K562 (cell line): ENCODE measurements around the gene PLD1. TPM values are rescaled to one million over a fixed set of nuclear protein-coding genes. Genes with fewer than 3 reads are reported as not detected.

Source experiments
- CEBPG ChIP-seq, 3 experiments: fragments of 200-800 bp in 1 of 3; sonication (Bioruptor generic) in 1 of 3; sonication (generic) in 1 of 3; formaldehyde crosslinking in 1 of 3; IDR thresholded peaks in 2 of 3; conservative IDR thresholded peaks in 1 of 3; 2 replicates each; pipeline versions ENCODE4 v1.6.1 to v1.8.0; 2016 to 2022; ENCODE audit warnings: missing compliant biosample characterization in 2 of 3, missing genetic modification characterization in 2 of 3, mild to moderate bottlenecking in 1 of 3, missing genetic modification reagents in 1 of 3
- CREM ChIP-seq: IDR thresholded peaks from 2 replicates; pipeline ENCODE4 v1.6.1; 2014; ENCODE audit warnings: antibody characterized with exemption, low read depth
- EGR1 ChIP-seq: fragments of 450-650 bp; conservative IDR thresholded peaks from 2 replicates; pipeline ENCODE4 v1.6.1; 2017; ENCODE audit warnings: mild to moderate bottlenecking
- GABPA ChIP-seq: fragments of 200-800 bp; sonication (Bioruptor generic); conservative IDR thresholded peaks from 2 replicates; pipeline ENCODE4 v1.6.1; 2016; ENCODE audit warnings: low read depth, missing genetic modification characterization, missing compliant biosample characterization
- HINFP ChIP-seq: fragments of 450-650 bp; conservative IDR thresholded peaks from 2 replicates; pipeline ENCODE4 v1.6.1; 2016; ENCODE audit warnings: missing genetic modification characterization, low read depth, mild to moderate bottlenecking, control low read depth, missing compliant biosample characterization
- KDM4B ChIP-seq, 2 experiments: fragments of 450-650 bp in 1 of 2; sonication (generic) in 1 of 2; IDR thresholded peaks; 2 replicates each; pipeline ENCODE4 v1.6.1; 2016 to 2017; ENCODE audit warnings: borderline replicate concordance in 2 of 2, antibody characterized with exemption in 1 of 2, low read depth in 1 of 2, mild to moderate bottlenecking in 1 of 2
- LEF1 ChIP-seq: fragments of 450-650 bp; IDR thresholded peaks from 2 replicates; pipeline ENCODE4 v1.6.1; 2016; ENCODE audit warnings: mild to moderate bottlenecking
- MCM2 ChIP-seq: fragments of 450-650 bp; IDR thresholded peaks from 2 replicates; pipeline ENCODE4 v1.6.1; 2017; ENCODE audit warnings: low read depth, mild to moderate bottlenecking
- MYBL2 ChIP-seq, 2 experiments: fragments of 450-650 bp in 1 of 2; sonication (generic) in 1 of 2; formaldehyde crosslinking in 1 of 2; IDR thresholded peaks; 2 replicates each; pipeline versions ENCODE4 v1.6.1 to v1.8.1; 2017 to 2022; ENCODE audit warnings: borderline replicate concordance in 1 of 2, inconsistent platforms in 1 of 2, low read depth in 1 of 2, mild to moderate bottlenecking in 1 of 2, missing genetic modification reagents in 1 of 2, moderate library complexity in 1 of 2
- RUNX1 ChIP-seq: sonication (generic); IDR thresholded peaks from 2 replicates; pipeline ENCODE4 v1.6.1; 2016; ENCODE audit warnings: antibody characterized with exemption, low read depth
- SIN3B ChIP-seq: fragments of 450-650 bp; IDR thresholded peaks from 2 replicates; pipeline ENCODE4 v1.6.1; 2017; ENCODE audit warnings: low read depth, mild to moderate bottlenecking, moderate library complexity
- SMARCA5 ChIP-seq: fragments of 450-650 bp; IDR thresholded peaks from 2 replicates; pipeline ENCODE4 v1.6.1; 2016
- SNIP1 ChIP-seq: fragments of 450-650 bp; IDR thresholded peaks from 2 replicates; pipeline ENCODE4 v1.7.1; 2017; ENCODE audit warnings: low read depth, mild to moderate bottlenecking
- ZNF57 ChIP-seq: fragments of 450-650 bp; formaldehyde crosslinking; IDR thresholded peaks from 2 replicates; pipeline ENCODE4 v1.4.0; 2020; ENCODE audit warnings: mild to moderate bottlenecking, moderate library complexity
- polyA plus RNA-seq, 8 experiments: library from polyadenylated mRNA; depleted of rRNA in 4 of 8; stranded (reverse) in 5 of 8; unstranded in 3 of 8; fragments of >200 nt; fragmentation: Nextera tagmentation in 2 of 8; fragmentation: Illumina TruSeq in 1 of 8; extraction: Ambion mirVana in 2 of 8; extraction: Trizol in 1 of 8; gene quantifications; 2 replicates each; pipeline versions ENCODE4 v1.2.1 to v1.2.3, GENCODE V29; 2011 to 2014; ENCODE audit warnings: inconsistent platforms in 1 of 8, missing spikeins in 1 of 8
- total RNA-seq, 7 experiments: library from RNA; depleted of rRNA in 6 of 7; stranded (reverse); fragments of >200 nt in 6 of 7; fragmentation: Illumina TruSeq in 2 of 7; extraction: Trizol in 2 of 7; gene quantifications; 2 replicates each; pipeline versions ENCODE4 v1.2.1 to v1.2.3, GENCODE V29; 2011 to 2021; ENCODE audit warnings: low replicate concordance in 1 of 7
- TF ChIP-seq, protein P1 (sequence below), 2 experiments: IDR thresholded peaks; 2 replicates each; pipeline ENCODE4 v1.6.1; 2011; ENCODE audit warnings: borderline replicate concordance in 1 of 2, control low read depth in 1 of 2, low read depth in 1 of 2, low read length in 1 of 2, mild to moderate bottlenecking in 1 of 2, mixed read lengths in 1 of 2, moderate library complexity in 1 of 2; ENCODE audit not compliant: insufficient read depth in 1 of 2, insufficient read length in 1 of 2, poor library complexity in 1 of 2, severe bottlenecking in 1 of 2; ENCODE audit errors: extremely low read depth in 1 of 2
- TF ChIP-seq, protein P2 (sequence below): fragments of 450-650 bp; IDR thresholded peaks from 2 replicates; pipeline ENCODE4 v1.6.1; 2018; ENCODE audit warnings: mild to moderate bottlenecking, low read depth; ENCODE audit not compliant: partially characterized antibody
- TF ChIP-seq, protein P3 (sequence below), 3 experiments: fragments of 200-800 bp in 1 of 3; fragments of 250-450 bp in 1 of 3; fragments of 450-650 bp in 1 of 3; sonication (Bioruptor Pico) in 1 of 3; sonication (Bioruptor generic) in 1 of 3; formaldehyde crosslinking in 1 of 3; IDR thresholded peaks; 2 replicates each; pipeline versions ENCODE4 v1.6.1 to v1.8.0; 2016 to 2022; ENCODE audit warnings: mild to moderate bottlenecking in 2 of 3, missing genetic modification characterization in 2 of 3, missing compliant biosample characterization in 1 of 3, moderate library complexity in 1 of 3

Gene PLD1
- total and polyA plus RNA-seq, 9 of the 15 experiments (the other 6 are each of a cell fraction or from before 2014, with no cell fraction given) = 8.4 to 26.1 (median 18.6) TPM

DNA sequence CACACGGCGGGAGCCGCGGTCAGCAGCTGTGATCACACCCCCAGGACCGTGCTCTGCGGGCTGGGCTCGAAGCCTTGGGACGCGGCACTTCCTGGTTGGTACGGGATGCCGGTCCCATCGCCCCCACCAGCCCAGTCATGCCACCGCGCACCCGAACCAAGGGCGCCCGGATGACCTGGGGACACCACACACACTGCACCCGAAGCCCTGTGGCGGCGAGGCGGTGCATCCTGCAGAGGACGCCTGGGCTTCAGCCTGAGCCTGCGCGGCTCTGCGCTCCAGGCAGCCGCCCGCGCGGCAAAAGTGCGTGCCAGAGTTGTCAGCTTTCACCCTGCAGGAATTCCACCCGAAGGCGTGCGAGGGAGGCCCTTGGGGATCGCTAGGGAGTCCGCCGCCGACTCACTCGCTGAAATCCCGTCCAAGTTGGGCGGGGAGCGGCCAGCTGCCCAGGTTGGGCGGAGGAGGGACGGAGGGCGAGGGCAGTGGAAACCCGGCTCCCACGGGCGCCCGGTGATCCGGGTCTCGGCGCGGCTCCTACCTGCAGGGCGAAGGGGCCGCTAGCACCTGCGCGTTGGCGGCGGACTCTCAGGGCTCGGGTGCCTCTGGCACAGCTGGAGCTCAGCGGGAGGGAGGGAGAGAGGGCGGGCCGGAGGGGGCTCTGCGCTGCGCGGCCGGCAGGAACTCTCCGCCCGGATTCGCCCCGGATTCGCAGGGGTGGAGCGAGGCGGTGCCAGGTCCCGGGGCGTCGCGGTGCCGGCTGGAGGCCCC lies at the start of gene PLD1 (continued):
- TF ChIP-seq, protein P1, sequence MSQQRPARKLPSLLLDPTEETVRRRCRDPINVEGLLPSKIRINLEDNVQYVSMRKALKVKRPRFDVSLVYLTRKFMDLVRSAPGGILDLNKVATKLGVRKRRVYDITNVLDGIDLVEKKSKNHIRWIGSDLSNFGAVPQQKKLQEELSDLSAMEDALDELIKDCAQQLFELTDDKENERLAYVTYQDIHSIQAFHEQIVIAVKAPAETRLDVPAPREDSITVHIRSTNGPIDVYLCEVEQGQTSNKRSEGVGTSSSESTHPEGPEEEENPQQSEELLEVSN (IDR thresholded peaks at IDR 0.05; ENCODE audit: borderline replicate concordance in 1 of 2, extremely low read depth in 1 of 2, insufficient read depth in 1 of 2, insufficient read length in 1 of 2, low read depth in 1 of 2, low read length in 1 of 2, poor library complexity in 1 of 2, severe bottlenecking in 1 of 2) = peak; percentile 83 to 88
- TF ChIP-seq SMARCA5 (no peak), ZNF57 (CRISPR knock-in tag) (no peak), CREM (peak; percentile 58; the same call in 1 of the 2 replicates), GABPA (tag) (0 out of 2 replicates have a peak, but pooled peaks have one; percentile 15), HINFP (no peak), SIN3B (no peak), CEBPG (CRISPR knock-in tag; IDR thresholded peaks at IDR 0.05) (peak; percentile 43; the same call in 1 of the 2 replicates), CEBPG (tag; conservative IDR thresholded peaks at IDR 0.05 in 1 of 2, IDR thresholded peaks at IDR 0.05 in 1 of 2) (no peak), MCM2 (no peak), SNIP1 (no peak), KDM4B (IDR thresholded peaks at IDR 0.05; ENCODE audit: borderline replicate concordance in 2 of 2, low read depth in 1 of 2) (no peak), EGR1 (peak; percentile 37), RUNX1 (no peak), MYBL2 (IDR thresholded peaks at IDR 0.05; ENCODE audit: low read depth) (no peak), MYBL2 (CRISPR knock-in tag; IDR thresholded peaks at IDR 0.05; ENCODE audit: borderline replicate concordance) (no peak), LEF1 (no peak)
- TF ChIP-seq, protein P2, sequence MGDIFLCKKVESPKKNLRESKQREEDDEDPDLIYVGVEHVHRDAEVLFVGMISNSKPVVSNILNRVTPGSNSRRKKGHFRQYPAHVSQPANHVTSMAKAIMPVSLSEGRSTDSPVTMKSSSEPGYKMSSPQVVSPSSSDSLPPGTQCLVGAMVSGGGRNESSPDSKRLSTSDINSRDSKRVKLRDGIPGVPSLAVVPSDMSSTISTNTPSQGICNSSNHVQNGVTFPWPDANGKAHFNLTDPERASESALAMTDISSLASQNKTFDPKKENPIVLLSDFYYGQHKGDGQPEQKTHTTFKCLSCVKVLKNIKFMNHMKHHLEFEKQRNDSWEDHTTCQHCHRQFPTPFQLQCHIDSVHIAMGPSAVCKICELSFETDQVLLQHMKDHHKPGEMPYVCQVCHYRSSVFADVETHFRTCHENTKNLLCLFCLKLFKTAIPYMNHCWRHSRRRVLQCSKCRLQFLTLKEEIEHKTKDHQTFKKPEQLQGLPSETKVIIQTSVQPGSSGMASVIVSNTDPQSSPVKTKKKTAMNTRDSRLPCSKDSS = no peak
- TF ChIP-seq, protein P3, sequence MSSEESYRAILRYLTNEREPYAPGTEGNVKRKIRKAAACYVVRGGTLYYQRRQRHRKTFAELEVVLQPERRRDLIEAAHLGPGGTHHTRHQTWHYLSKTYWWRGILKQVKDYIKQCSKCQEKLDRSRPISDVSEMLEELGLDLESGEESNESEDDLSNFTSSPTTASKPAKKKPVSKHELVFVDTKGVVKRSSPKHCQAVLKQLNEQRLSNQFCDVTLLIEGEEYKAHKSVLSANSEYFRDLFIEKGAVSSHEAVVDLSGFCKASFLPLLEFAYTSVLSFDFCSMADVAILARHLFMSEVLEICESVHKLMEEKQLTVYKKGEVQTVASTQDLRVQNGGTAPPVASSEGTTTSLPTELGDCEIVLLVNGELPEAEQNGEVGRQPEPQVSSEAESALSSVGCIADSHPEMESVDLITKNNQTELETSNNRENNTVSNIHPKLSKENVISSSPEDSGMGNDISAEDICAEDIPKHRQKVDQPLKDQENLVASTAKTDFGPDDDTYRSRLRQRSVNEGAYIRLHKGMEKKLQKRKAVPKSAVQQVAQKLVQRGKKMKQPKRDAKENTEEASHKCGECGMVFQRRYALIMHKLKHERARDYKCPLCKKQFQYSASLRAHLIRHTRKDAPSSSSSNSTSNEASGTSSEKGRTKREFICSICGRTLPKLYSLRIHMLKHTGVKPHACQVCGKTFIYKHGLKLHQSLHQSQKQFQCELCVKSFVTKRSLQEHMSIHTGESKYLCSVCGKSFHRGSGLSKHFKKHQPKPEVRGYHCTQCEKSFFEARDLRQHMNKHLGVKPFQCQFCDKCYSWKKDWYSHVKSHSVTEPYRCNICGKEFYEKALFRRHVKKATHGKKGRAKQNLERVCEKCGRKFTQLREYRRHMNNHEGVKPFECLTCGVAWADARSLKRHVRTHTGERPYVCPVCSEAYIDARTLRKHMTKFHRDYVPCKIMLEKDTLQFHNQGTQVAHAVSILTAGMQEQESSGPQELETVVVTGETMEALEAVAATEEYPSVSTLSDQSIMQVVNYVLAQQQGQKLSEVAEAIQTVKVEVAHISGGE (CRISPR knock-in tag; IDR thresholded peaks at IDR 0.05) = peak in 1 of 3 experiments; percentile 68; a peak in 2 of 6 replicates
